ENCODE measurements around the gene TPM3.
"Not testable (repeated sequence)": the region's sequence is repeated elsewhere in the genome, so short reads cannot be mapped to it uniquely, and the experiment has no call there.

The TPM3 gene

GRCh38 chr1:154145986-154146385, 45.9 kb downstream of the TPM3 start:
- in situ Hi-C loops (cut with HindIII; ENCODE audit: low sequenced_read_pairs), result no loop called here

DNA sequence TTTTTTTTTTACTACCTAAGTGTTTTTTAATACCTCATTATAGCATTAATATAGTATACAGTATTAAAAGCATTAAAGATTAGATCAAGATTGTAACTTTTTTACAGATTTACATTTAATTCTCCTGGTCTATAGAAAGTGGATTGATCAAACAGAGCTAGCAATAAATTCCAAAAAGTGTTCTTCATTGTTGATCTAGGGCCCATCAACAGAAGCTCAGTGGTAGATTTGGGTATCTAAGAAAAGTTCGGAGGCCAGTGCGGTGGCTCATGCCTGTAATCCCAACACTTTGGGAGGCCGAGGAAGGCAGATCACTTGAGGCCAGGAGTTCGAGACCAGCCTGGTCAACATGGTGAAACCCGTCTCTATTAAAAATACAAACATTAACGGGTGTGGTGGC, 49.5 kb downstream of the TPM3 start:
- in situ Hi-C loops (cut with HindIII; ENCODE audit: low sequenced_read_pairs), result no loop called here
- no peak overlapping the region for H3K4me3 ChIP-seq (ENCODE audit: low read depth, low read length)
- no peak for DNase-seq (ENCODE audit: low read depth)
- TF ChIP-seq, protein P1, sequence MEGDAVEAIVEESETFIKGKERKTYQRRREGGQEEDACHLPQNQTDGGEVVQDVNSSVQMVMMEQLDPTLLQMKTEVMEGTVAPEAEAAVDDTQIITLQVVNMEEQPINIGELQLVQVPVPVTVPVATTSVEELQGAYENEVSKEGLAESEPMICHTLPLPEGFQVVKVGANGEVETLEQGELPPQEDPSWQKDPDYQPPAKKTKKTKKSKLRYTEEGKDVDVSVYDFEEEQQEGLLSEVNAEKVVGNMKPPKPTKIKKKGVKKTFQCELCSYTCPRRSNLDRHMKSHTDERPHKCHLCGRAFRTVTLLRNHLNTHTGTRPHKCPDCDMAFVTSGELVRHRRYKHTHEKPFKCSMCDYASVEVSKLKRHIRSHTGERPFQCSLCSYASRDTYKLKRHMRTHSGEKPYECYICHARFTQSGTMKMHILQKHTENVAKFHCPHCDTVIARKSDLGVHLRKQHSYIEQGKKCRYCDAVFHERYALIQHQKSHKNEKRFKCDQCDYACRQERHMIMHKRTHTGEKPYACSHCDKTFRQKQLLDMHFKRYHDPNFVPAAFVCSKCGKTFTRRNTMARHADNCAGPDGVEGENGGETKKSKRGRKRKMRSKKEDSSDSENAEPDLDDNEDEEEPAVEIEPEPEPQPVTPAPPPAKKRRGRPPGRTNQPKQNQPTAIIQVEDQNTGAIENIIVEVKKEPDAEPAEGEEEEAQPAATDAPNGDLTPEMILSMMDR (IDR thresholded peaks at IDR 0.05; ENCODE audit: low read depth, low read length, missing control alignments), result no peak

More at GRCh38 chr1:154145986-154146385, 45.9 kb downstream of the TPM3 start:
- H3K4me3 ChIP-seq (ENCODE audit: low read depth, low read length), result no peak overlapping the region
- DNase-seq (ENCODE audit: low read depth), result no peak
- TF ChIP-seq, protein P1 (IDR thresholded peaks at IDR 0.05; ENCODE audit: low read depth, low read length, missing control alignments), result peak; percentile 48

DNA sequence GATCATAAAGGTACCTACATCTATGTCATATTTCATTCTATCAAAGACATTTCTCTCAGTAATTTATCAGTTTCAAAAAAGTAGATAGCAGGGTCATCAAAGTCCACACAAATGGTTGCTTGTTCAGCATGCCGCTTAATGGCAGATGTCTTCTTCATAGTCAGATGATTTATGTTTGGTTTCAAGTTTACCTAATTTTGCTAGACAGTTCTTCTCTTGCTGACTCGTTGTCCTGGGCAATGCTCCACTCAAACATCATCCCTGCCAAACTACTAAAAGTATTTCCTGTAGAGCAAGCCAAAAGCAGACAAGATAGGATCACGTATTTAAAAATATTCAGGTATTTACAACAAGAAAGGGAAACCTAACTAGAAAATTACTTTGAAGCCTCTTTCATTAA, 50.7 kb downstream of the TPM3 start:
- no peak for DNase-seq (ENCODE audit: low read depth)
- H3K4me3 ChIP-seq (ENCODE audit: low read depth, low read length), result no peak overlapping the region
- in situ Hi-C loops (cut with HindIII; ENCODE audit: low sequenced_read_pairs), result no loop called here
- TF ChIP-seq, protein P1 (IDR thresholded peaks at IDR 0.05; ENCODE audit: low read depth, low read length, missing control alignments), result no peak

- DNase-seq (ENCODE audit: low read depth), result no peak
- TF ChIP-seq, protein P1 (IDR thresholded peaks at IDR 0.05; ENCODE audit: low read depth, low read length, missing control alignments), result no peak
- no peak overlapping the region for H3K4me3 ChIP-seq (ENCODE audit: low read depth, low read length)
- in situ Hi-C loops (cut with HindIII; ENCODE audit: low sequenced_read_pairs), result no loop called here
Observed at GRCh38 chr1:154137888-154138287, 54.0 kb downstream of the TPM3 start.

- H3K4me3 ChIP-seq (ENCODE audit: low read depth, low read length), result no peak overlapping the region
- no peak for DNase-seq (ENCODE audit: low read depth)
- TF ChIP-seq, protein P1 (IDR thresholded peaks at IDR 0.05; ENCODE audit: low read depth, low read length, missing control alignments), result no peak
- in situ Hi-C loops (cut with HindIII; ENCODE audit: low sequenced_read_pairs), result no loop called here
Observed at GRCh38 chr1:154133256-154133655, 58.6 kb downstream of the TPM3 start.

DNA sequence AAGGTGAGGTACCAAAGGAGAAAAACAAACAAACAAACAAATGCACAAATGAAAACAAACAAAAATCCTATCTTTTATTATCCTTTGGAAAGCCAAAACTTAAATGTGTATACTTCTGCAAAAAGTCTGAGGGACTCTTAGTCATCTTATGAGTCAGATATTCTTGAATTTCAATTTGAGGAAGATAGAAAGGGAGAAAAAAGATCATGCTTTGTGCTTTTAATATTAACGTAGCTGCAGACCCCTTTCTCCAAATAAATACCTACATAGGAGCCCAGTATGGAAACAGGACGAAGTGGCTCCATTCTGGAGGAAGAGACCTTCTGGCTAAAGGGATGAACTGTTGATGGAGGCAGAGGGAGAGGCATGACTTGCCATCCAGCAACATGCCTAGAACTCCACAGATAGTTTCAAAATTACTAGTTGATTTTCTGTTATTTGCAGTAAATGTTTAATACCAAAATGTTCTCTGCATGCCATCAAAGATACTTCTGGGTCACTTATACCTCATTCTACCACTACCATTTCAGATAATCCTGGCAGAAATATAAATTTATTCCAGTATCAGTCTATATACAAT, 62.4 kb downstream of the TPM3 start:
- no peak overlapping the region for H3K4me3 ChIP-seq (ENCODE audit: low read depth, low read length)
- DNase-seq (ENCODE audit: low read depth), result no peak
- TF ChIP-seq, protein P1 (IDR thresholded peaks at IDR 0.05; ENCODE audit: low read depth, low read length, missing control alignments), result no peak
- in situ Hi-C loops (cut with HindIII; ENCODE audit: low sequenced_read_pairs), result no loop called here

- in situ Hi-C loops (cut with HindIII; ENCODE audit: low sequenced_read_pairs); DNase-seq (ENCODE audit: low read depth); H3K4me3 ChIP-seq (ENCODE audit: low read depth, low read length): not testable (repeated sequence)
Observed at GRCh38 chr1:154123205-154123604, 68.7 kb downstream of the TPM3 start.
